ENCODE data around the gene KMT2C.
"Not testable (repeated sequence)": the region's sequence is repeated elsewhere in the genome, so short reads cannot be mapped to it uniquely, and the experiment has no call there.

KMT2C gene

DNA sequence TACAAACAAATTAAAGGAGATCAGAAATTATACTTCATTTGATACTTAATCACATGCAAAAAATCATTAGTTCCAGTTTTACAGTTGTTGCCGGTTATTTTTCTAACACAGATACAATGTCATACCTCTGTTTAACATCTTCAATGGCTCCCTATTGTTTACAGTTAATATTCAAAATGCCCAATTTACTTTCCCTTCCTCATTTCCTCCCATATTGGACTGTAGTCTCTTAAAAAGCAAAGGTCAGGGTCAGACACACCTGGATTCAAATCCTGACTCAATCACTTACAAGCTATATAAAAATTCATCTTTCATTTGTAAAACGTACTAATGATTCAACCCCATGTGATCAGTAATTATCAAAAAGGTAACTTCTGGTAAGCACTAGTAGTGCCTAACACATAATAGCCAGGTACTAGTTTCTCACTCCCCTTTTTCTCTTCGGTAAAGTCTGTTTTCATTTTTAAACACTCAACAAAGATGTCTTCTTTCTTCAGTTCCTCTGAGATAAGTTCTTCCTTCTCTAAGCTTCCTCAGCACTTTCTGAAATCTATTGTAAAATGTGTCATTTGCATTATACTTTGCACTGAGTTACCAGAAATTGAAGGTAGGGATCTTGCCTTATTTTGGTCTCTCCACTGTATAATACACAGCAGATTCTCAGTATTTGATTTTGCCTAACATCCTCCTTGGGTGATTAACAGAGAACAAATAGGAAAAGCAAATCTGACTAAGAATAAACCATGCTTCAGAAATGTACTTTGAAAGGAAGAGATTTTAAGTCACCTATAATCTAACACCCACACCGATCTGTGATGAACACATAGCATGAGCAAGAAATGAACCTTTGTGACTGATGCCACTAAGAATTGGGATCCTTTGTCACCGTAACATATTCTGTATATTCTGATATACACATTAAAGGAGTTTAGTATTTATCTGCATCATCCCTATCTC is 16.1 kb downstream of the KMT2C start:
- H3K4me3 ChIP-seq (ENCODE audit: low read length), result no peak overlapping the region
- TF ChIP-seq, protein P1, sequence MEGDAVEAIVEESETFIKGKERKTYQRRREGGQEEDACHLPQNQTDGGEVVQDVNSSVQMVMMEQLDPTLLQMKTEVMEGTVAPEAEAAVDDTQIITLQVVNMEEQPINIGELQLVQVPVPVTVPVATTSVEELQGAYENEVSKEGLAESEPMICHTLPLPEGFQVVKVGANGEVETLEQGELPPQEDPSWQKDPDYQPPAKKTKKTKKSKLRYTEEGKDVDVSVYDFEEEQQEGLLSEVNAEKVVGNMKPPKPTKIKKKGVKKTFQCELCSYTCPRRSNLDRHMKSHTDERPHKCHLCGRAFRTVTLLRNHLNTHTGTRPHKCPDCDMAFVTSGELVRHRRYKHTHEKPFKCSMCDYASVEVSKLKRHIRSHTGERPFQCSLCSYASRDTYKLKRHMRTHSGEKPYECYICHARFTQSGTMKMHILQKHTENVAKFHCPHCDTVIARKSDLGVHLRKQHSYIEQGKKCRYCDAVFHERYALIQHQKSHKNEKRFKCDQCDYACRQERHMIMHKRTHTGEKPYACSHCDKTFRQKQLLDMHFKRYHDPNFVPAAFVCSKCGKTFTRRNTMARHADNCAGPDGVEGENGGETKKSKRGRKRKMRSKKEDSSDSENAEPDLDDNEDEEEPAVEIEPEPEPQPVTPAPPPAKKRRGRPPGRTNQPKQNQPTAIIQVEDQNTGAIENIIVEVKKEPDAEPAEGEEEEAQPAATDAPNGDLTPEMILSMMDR (IDR thresholded peaks at IDR 0.05; ENCODE audit: insufficient read depth, low read depth, low read length, missing control alignments), result no peak
- DNase-seq (ENCODE audit: low read depth), result no peak

DNA sequence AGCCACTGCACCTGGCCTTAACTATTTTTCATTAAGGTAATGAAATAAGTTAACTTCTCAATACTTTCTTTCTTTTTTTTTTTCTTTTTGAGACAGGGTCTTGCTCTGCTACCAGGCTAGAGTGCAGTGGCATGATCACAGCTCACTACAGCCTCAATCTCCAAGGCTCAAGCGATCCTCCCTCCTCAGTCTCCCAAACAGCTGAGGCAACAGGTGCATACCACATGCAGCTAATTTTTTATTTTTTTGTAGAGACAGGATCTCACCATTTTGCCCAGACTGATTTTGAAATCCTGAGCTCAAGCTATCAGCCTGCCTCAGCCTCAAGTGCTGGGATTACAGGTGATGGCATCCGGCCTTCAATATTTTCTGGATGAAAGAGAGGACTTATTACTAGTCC is 21.0 kb downstream of the KMT2C start:
- DNase-seq (ENCODE audit: low read depth), result no peak
- TF ChIP-seq, protein P1 (IDR thresholded peaks at IDR 0.05; ENCODE audit: insufficient read depth, low read depth, low read length, missing control alignments), result no peak
- H3K4me3 ChIP-seq (ENCODE audit: low read length), result no peak overlapping the region

DNA sequence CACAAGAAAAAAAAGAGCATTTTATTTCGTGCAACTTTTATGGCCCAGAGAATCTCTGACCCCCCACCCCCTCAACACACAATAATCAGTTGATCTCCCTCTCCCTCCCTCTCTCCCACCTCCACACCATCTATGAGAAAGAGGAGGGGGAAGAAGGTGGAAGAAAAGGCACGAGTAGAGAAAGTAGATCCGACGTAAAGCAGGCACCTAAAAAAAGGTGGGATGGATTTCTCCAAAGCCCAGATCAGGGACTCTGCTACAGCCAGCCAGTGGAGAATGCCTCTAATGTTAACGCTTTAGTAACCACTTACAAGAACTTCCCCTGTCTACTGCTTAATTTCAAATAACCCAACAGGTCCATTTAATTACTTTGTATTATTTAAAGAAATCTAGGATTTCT is 24.4 kb downstream of the KMT2C start:
- no peak overlapping the region for H3K4me3 ChIP-seq (ENCODE audit: low read length)
- DNase-seq (ENCODE audit: low read depth), result no peak
- TF ChIP-seq, protein P1 (IDR thresholded peaks at IDR 0.05; ENCODE audit: insufficient read depth, low read depth, low read length, missing control alignments), result no peak

DNA sequence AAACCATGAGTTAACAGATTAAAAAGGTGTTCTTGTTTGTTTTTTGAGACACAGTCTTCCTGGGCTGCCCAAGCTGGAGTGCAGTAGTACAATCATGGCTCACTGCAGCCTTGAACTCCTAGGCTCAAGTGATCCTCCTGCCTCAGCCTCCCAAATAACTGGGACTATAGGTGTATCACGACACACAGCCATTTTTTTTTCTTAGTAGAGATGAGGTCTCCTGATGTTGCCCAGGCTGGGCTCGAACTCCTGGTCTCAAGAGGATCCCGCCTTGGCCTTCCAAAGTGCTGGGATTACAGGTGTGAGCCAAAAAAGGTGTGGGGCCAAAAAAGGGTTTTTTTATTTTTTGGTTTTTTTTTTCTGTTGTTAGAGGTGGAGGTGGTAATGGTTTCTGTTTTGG is 29.3 kb downstream of the KMT2C start:
- no peak overlapping the region for H3K4me3 ChIP-seq (ENCODE audit: low read length)
- DNase-seq (ENCODE audit: low read depth), result no peak
- TF ChIP-seq, protein P1 (IDR thresholded peaks at IDR 0.05; ENCODE audit: insufficient read depth, low read depth, low read length, missing control alignments), result no peak

DNA sequence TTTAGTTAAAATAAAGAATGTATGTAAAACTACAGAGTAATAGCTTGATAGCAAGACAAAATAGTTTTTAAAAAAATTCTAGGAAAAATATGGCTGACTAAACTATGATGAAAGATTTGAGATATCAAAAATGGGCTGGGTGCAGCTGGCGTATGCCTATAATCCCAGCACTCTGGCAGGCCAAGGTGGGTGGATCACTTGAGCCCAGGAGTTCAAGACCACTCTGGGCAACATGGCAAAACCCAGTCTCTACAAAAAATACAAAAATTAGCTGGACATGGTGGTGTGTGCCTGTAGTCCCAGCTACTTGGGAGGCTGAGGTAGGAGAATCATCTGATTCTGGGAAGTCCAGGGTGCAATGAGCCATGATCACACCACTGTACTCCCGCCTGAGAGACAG is 29.8 kb downstream of the KMT2C start:
- DNase-seq (ENCODE audit: low read depth); H3K4me3 ChIP-seq (ENCODE audit: low read length): not testable (repeated sequence)

DNA sequence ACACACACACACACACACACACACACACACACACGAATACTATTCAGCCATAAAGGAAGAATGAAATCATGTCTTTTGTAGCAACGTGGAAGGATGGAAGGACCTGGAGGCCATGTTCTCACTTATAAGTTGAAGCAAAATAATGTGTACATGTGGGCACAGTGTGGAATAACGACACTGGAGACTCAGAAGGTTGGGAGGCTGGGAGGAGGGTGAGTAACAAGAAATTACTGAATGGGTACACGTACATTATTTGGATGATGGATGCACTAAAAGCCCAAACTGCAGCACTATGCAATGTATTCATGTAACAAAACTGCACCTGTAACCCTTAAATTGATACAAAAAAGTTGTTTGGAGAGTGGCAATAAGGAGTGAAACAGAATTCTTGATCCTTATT is 32.1 kb downstream of the KMT2C start:
- TF ChIP-seq, protein P1 (IDR thresholded peaks at IDR 0.05; ENCODE audit: insufficient read depth, low read depth, low read length, missing control alignments), result no peak
- H3K4me3 ChIP-seq (ENCODE audit: low read length), result no peak overlapping the region
- DNase-seq (ENCODE audit: low read depth), result no peak

DNA sequence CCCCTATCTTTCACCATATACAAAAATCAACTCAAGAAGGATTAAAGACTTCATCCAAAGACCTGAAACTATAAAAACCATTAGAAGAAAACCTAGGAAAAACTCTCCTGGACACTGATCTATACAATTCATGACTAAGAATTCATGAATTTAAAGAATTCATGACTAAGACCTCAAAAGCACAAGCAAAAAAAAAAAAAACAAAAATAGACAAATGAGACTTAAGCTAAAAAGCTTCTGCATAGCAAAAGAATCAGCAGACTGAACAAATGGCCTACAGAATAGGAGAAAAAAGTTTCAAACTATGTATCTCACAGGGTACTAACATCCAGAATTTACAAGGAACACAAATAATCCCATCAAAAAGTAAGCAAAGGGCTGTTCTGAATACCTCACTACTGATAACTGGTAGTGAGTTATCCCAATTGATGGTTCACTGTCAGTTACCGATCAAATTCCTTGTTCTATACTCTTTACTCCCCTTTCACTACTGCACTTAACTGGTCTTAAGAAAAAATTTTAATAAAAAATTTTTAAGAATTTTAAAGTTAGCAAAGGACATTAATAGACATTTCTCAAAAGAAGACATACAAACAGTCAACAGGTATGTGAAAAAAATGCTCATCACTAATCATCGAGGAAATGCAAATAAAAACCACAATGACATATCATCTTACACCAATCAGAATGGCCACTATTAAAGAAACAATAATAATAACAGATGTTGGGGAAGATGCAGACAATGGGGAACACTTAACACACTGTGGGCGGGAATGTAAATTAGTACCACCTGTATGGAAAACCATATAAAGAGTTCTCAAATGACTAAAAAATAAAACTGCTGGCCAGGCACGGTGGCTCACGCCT is 33.2 kb downstream of the KMT2C start:
- TF ChIP-seq, protein P1 (IDR thresholded peaks at IDR 0.05; ENCODE audit: insufficient read depth, low read depth, low read length, missing control alignments), result no peak
- H3K4me3 ChIP-seq (ENCODE audit: low read length), result no peak overlapping the region
- DNase-seq (ENCODE audit: low read depth), result no peak
